ENCODE data around the gene SLC4A11.

SLC4A11 gene

GRCh38 chr20:3245711-3246110 lies 6.7 kb upstream of the SLC4A11 start:
- no peak for DNase-seq

GRCh38 chr20:3245156-3245555 lies 6.2 kb upstream of the SLC4A11 start:
- DNase-seq = no peak

GRCh38 chr20:3244613-3245012 lies 5.6 kb upstream of the SLC4A11 start:
- no peak for DNase-seq

GRCh38 chr20:3243718-3244358 lies 4.8 kb upstream of the SLC4A11 start:
- no peak for DNase-seq

GRCh38 chr20:3242172-3242692 lies 3.2 kb upstream of the SLC4A11 start:
- no peak for DNase-seq

- DNase-seq = no peak
These were observed 1.9 kb upstream of the SLC4A11 start for GRCh38 chr20:3240776-3241363.

- DNase-seq = no peak
These were observed 1.1 kb upstream of the SLC4A11 start for GRCh38 chr20:3239867-3240775.

- no peak for DNase-seq
These were observed 369 bp downstream of the SLC4A11 start for GRCh38 chr20:3238616-3239025.

GRCh38 chr20:3237958-3238615 lies 903 bp downstream of the SLC4A11 start:
- no peak for DNase-seq

GRCh38 chr20:3237011-3237957 lies 1.7 kb downstream of the SLC4A11 start:
- DNase-seq = no peak

GRCh38 chr20:3235666-3236324 lies 3.2 kb downstream of the SLC4A11 start:
- no peak for DNase-seq

GRCh38 chr20:3233991-3234498 lies 4.9 kb downstream of the SLC4A11 start:
- no peak for DNase-seq

GRCh38 chr20:3233131-3233990 lies 5.6 kb downstream of the SLC4A11 start:
- no peak for DNase-seq

GRCh38 chr20:3231889-3232588 lies 7.0 kb downstream of the SLC4A11 start:
- DNase-seq = no peak

- no peak for DNase-seq
These were observed 7.9 kb downstream of the SLC4A11 start for GRCh38 chr20:3231116-3231515.

- DNase-seq = no peak
These were observed 9.2 kb downstream of the SLC4A11 start for GRCh38 chr20:3229798-3230197.

GRCh38 chr20:3229158-3229557 lies 9.8 kb downstream of the SLC4A11 start:
- no peak for DNase-seq

- DNase-seq = no peak
These were observed 10.3 kb downstream of the SLC4A11 start for GRCh38 chr20:3228750-3229032.

GRCh38 chr20:3227936-3228749 lies 10.8 kb downstream of the SLC4A11 start:
- DNase-seq = no peak

Measured in right hindlimb (tissue), 1 donor.